GM18502 (cell line): ENCODE measurements around the gene ZBTB33.

Source experiments
- ATAC-seq: cut with Tn5 transposase; IDR thresholded peaks from one replicate; pipeline ENCODE4 v1.9.1; 2021; ENCODE audit warnings: mild to moderate bottlenecking; ENCODE audit not compliant: unreplicated experiment, poor library complexity

The ZBTB33 gene

DNA sequence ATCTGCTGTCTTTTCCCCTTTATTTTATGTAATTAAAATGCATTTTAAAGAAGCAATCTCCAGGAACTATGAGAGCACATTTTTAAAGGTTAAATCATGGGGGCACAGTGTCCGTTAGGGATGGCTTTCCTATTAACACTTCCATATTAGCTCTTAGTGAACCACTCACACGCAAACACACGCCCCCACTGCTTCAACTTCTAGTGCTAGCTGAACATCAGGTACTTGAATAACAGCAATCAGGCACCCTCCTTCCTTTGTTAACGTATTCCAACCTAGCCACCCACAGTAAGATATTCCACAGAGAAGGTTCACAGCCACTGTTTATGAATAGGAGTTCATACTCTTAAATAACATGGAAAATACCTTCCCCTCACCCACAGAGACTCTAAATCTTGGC is 51.3 kb downstream of the ZBTB33 start:
- peak; percentile 24 for ATAC-seq

- peak; percentile 95 for ATAC-seq
These were observed 51.8 kb downstream of the ZBTB33 start for GRCh38 chrX:120302434-120302833.

- no peak for ATAC-seq
These were observed 53.6 kb downstream of the ZBTB33 start for GRCh38 chrX:120304256-120304655.

DNA sequence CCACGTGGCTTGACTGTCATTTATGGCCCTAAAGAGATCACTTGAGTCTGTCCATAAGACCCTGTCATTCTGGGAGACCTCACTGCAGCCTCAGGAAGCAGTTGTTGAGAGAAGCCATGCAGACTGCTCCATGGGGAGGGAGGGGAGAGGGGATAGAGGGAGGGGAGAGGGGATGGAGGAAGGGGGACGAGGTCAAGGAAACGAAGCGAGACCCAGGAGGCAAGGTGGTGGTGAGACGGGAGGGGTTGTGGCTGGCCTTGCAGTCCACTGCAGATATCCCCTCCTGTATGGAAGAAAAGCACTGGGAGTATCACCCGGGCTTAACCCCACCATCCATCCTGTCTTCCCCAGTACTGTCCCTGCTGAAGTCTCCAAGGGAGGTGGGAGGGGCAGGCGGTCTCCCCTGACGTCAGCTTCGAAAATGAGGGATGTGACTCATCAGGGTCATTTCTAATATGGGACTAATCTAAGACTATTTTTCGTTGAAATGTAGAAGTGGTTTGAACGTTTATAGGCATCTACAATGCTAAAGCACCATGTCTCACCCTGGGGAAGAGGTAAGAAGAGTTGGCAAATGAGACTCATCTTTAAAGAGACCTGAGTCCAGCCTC is 55.0 kb downstream of the ZBTB33 start:
- no peak for ATAC-seq

DNA sequence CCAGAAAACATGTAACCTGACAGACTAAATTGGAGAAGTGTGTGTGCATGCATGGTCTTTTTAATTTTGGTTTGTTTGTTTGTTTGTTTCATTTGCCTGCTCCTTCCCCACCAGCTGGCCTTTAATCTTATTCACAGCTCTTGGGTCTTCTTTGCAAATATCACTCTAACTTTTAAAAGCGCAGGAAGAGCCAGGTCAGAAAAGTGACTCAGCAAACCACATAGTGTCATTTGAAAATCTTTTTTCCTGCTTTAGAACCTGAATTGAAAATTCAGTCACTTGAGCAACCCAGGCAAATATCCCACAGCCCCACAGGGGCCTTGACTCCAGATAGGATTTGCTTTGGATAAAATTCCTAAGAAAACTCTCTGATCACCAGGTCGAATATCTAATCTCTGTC is 56.0 kb downstream of the ZBTB33 start:
- ATAC-seq, result no peak
